GM06990 (cell line): ENCODE results near the gene SLC39A1.

Experiments used
- DNase-seq: peaks from one replicate; pipeline ENCODE4 v3.0.0-alpha.2; 2011; ENCODE audit not compliant: insufficient read length; ENCODE audit errors: extremely low read depth
- H3K27me3 ChIP-seq: replicated peaks from 2 replicates; pipeline ENCODE4 v1.6.0; 2011; ENCODE audit warnings: low read length; ENCODE audit not compliant: control insufficient read depth, insufficient read depth
- H3K36me3 ChIP-seq: 2 replicates; pipeline ENCODE4 v1.5.1; 2011; ENCODE audit warnings: low read length; ENCODE audit not compliant: control insufficient read depth, insufficient read depth
- H3K4me3 ChIP-seq: replicated peaks from 2 replicates; pipeline ENCODE4 v1.5.1; 2011; ENCODE audit warnings: low read depth, mild to moderate bottlenecking, control low read depth, low read length
- CTCF ChIP-seq: IDR thresholded peaks from 2 replicates; pipeline ENCODE4 v1.5.1; 2011; ENCODE audit warnings: low read length, control low read depth, mild to moderate bottlenecking, inconsistent platforms; ENCODE audit not compliant: insufficient read depth, poor library complexity, severe bottlenecking

Gene SLC39A1

GRCh38 chr1:153962088-153963029, 978 bp downstream of the SLC39A1 start:
- no peak for DNase-seq
- H3K4me3 ChIP-seq, result peak overlapping the region; percentile 81

GRCh38 chr1:153961421-153961820, 1.9 kb downstream of the SLC39A1 start:
- Histone ChIP-seq H3K27me3 (no peaks in the 10 kb centered on the region), H3K4me3 (peak overlapping the region; percentile 81), H3K36me3 (peaks cover 6% of the 10 kb centered on the region)
- TF ChIP-seq CTCF, result no peak
- no peak for DNase-seq

More at GRCh38 chr1:153962088-153963029, 978 bp downstream of the SLC39A1 start:
- Histone ChIP-seq H3K36me3 (peaks cover 6% of the 10 kb centered on the region), H3K27me3 (no peaks in the 10 kb centered on the region)
- no peak for TF ChIP-seq CTCF

- Histone ChIP-seq H3K27me3 (no peaks in the 10 kb centered on the region), H3K4me3 (no peak overlapping the region), H3K36me3 (peaks cover 9% of the 10 kb centered on the region)
- no peak for TF ChIP-seq CTCF
- no peak for DNase-seq
Measured at GRCh38 chr1:153960206-153960605, 3.1 kb downstream of the SLC39A1 start.

DNA sequence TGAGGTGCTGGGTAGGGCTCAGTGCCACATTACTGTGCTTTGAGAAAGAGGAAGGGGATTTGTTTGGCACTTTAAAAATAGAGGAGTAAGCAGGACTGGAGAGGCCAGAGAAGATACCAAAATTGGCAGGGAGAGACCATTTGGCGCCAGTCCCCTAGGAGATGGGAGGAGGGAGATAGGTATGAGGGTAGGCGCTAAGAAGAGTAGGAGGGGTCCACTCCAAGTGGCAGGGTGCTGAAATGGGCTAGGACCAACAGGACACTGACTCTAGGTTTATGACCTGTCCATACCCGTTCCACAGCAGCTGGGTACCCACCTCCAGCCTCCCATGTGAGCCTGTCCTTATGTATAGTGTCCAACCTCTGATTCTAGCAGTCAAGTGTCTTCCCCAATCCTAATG, 3.9 kb downstream of the SLC39A1 start:
- H3K4me3 ChIP-seq, result no peak overlapping the region
- TF ChIP-seq CTCF, result no peak
- no peak for DNase-seq
- peaks cover 13% of the 10 kb centered on the region for H3K36me3 ChIP-seq
- H3K27me3 ChIP-seq, result no peaks in the 10 kb centered on the region

GRCh38 chr1:153958961-153959260, 4.4 kb downstream of the SLC39A1 start:
- H3K4me3 ChIP-seq, result peak overlapping the region; percentile 5; the same call in 1 of the 2 replicates
- peaks cover 15% of the 10 kb centered on the region for H3K36me3 ChIP-seq
- TF ChIP-seq CTCF, result no peak
- H3K27me3 ChIP-seq, result no peaks in the 10 kb centered on the region
- no peak for DNase-seq
